ENCODE results near the gene RPS6KA4.
A peak's percentile ranks its signal among the peaks of the same experiment; 100 is the strongest.

RPS6KA4 gene

DNA sequence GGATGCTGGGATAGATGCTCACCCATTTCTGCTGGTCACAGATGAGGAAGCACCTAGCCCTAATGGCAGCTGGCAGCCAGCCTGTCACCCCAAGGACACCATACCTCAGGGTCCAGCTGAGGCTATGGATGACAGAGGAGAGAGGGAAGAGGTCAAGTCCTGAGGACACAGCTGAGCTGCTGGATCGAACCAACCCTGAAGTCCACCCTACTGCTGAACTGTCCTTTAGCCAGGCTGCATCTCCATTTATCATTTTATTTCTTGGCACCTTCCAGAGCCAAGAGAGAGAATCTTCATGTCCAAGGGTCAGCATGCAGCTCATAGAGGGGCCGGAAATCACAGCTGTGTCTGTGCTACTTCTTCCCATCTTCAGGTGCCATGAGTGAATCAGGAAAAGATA lies 30.9 kb downstream of the RPS6KA4 start:
- H3K4me3 ChIP-seq (ENCODE audit: low read length), result no peak overlapping the region
- TF ChIP-seq, protein P1, sequence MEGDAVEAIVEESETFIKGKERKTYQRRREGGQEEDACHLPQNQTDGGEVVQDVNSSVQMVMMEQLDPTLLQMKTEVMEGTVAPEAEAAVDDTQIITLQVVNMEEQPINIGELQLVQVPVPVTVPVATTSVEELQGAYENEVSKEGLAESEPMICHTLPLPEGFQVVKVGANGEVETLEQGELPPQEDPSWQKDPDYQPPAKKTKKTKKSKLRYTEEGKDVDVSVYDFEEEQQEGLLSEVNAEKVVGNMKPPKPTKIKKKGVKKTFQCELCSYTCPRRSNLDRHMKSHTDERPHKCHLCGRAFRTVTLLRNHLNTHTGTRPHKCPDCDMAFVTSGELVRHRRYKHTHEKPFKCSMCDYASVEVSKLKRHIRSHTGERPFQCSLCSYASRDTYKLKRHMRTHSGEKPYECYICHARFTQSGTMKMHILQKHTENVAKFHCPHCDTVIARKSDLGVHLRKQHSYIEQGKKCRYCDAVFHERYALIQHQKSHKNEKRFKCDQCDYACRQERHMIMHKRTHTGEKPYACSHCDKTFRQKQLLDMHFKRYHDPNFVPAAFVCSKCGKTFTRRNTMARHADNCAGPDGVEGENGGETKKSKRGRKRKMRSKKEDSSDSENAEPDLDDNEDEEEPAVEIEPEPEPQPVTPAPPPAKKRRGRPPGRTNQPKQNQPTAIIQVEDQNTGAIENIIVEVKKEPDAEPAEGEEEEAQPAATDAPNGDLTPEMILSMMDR (IDR thresholded peaks at IDR 0.05; ENCODE audit: insufficient read depth, low read depth, low read length, missing control alignments), result no peak
- DNase-seq (ENCODE audit: low read depth), result no peak

GRCh38 chr11:64390558-64390957 lies 31.6 kb downstream of the RPS6KA4 start:
- TF ChIP-seq, protein P1 (IDR thresholded peaks at IDR 0.05; ENCODE audit: insufficient read depth, low read depth, low read length, missing control alignments), result no peak
- no peak for DNase-seq (ENCODE audit: low read depth)
- H3K4me3 ChIP-seq (ENCODE audit: low read length), result no peak overlapping the region

GRCh38 chr11:64391839-64392238 lies 32.9 kb downstream of the RPS6KA4 start:
- DNase-seq (ENCODE audit: low read depth), result no peak
- TF ChIP-seq, protein P1 (IDR thresholded peaks at IDR 0.05; ENCODE audit: insufficient read depth, low read depth, low read length, missing control alignments), result no peak
- no peak overlapping the region for H3K4me3 ChIP-seq (ENCODE audit: low read length)

DNA sequence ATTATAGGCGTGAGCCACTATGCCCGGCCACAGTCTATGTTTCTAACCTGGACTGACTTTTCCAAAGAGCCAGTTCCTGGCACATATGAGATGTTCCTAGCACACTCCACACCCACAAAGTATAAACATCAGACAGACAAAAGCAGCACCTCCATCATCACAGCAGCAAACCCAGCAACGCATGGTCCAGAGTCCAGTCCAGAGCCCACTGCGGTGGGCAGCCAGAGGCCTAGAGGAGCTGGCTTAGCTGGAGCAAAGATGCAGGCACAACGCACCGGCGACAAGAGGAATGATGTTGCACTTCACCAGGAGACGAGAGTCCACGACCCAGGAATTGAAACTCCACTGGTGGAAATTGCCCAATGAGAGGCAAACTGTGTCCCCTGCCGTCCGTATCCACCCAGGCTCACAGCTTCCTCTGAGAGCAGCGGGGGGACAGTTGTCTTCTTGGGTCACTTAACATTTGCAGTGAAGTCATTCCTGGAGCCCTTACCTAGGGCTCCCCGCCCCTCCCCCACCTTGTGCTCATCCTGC lies 36.6 kb downstream of the RPS6KA4 start:
- no peak overlapping the region for H3K4me3 ChIP-seq (ENCODE audit: low read length)
- DNase-seq (ENCODE audit: low read depth), result no peak
- TF ChIP-seq, protein P1 (IDR thresholded peaks at IDR 0.05; ENCODE audit: insufficient read depth, low read depth, low read length, missing control alignments), result no peak

DNA sequence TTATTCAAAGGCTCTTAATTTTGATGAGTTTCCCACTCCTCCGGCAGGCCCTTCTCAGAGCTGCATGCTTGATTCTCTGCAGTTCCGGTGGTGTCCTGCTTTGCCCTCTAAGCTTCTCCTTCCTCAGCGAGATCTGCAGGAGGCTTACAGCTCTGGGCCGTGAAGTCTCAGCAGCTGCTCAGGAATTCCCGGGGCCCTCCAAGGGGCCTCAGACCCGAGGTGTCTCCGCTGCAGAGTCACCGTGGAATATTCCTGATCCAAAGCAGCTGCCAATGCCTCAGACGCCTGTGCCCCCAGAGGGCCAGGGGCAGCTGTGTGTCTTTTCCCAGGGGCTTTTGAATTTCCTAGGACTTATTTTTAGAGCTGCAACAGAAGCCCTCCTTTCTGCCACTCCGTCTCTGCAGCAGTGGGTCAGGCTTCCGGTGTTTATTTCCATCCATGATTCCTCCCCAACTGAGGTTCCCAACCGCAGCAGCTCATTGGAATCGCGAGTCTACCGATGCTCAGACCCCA lies 37.2 kb downstream of the RPS6KA4 start:
- H3K4me3 ChIP-seq (ENCODE audit: low read length), result no peak overlapping the region
- no peak for DNase-seq (ENCODE audit: low read depth)
- TF ChIP-seq, protein P1 (IDR thresholded peaks at IDR 0.05; ENCODE audit: insufficient read depth, low read depth, low read length, missing control alignments), result no peak

- TF ChIP-seq, protein P1 (IDR thresholded peaks at IDR 0.05; ENCODE audit: insufficient read depth, low read depth, low read length, missing control alignments), result no peak
- H3K4me3 ChIP-seq (ENCODE audit: low read length), result no peak overlapping the region
- DNase-seq (ENCODE audit: low read depth), result peak; percentile 60
These were observed 41.1 kb downstream of the RPS6KA4 start for GRCh38 chr11:64400102-64400501.

GRCh38 chr11:64400667-64401066 lies 41.7 kb downstream of the RPS6KA4 start:
- TF ChIP-seq, protein P1 (IDR thresholded peaks at IDR 0.05; ENCODE audit: insufficient read depth, low read depth, low read length, missing control alignments), result no peak
- no peak for DNase-seq (ENCODE audit: low read depth)
- no peak overlapping the region for H3K4me3 ChIP-seq (ENCODE audit: low read length)
